ENCODE results near the gene RNF180. TPM values are rescaled to one million over a fixed set of nuclear protein-coding genes. Genes with fewer than 3 reads are reported as not detected.

The RNF180 gene
- total and polyA plus RNA-seq, 8 donors: 9.7 to 14.6 (median 12.2) TPM

DNA sequence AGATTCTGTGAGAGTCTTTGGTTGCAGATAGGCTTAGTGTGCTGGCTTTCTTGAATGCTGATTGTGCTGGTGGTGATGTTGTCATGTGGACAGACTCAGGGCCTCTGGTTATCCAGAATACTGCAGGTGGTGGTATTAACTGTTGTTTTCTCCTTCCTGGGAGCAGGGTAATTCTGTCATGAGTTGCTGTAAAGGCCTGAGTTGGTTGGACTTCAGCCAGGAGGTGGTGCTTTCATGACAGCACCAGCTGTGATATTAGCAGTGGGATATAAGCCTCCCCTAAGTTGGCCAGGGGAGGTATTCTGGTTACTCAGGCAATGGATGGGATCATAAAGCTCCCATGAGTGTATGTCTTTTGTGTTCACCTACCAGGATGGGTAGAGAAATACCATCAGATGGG is 16.4 kb upstream of the RNF180 start:
- ATAC-seq (no peak), DNase-seq (no peak)
- H3K4me1 ChIP-seq: no peaks in the 10 kb centered on the region
- no peak overlapping the region for H3K4me3 ChIP-seq
- H3K9me3 ChIP-seq: peaks cover 0 to 10% of the 10 kb centered on the region in 2 donors
- TF ChIP-seq, protein P1, sequence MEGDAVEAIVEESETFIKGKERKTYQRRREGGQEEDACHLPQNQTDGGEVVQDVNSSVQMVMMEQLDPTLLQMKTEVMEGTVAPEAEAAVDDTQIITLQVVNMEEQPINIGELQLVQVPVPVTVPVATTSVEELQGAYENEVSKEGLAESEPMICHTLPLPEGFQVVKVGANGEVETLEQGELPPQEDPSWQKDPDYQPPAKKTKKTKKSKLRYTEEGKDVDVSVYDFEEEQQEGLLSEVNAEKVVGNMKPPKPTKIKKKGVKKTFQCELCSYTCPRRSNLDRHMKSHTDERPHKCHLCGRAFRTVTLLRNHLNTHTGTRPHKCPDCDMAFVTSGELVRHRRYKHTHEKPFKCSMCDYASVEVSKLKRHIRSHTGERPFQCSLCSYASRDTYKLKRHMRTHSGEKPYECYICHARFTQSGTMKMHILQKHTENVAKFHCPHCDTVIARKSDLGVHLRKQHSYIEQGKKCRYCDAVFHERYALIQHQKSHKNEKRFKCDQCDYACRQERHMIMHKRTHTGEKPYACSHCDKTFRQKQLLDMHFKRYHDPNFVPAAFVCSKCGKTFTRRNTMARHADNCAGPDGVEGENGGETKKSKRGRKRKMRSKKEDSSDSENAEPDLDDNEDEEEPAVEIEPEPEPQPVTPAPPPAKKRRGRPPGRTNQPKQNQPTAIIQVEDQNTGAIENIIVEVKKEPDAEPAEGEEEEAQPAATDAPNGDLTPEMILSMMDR (IDR thresholded peaks at IDR 0.05): no peak
- no peaks in the 10 kb centered on the region for H3K27me3 ChIP-seq
- intact Hi-C loops (cut with DNase I): loop anchor here in 1 of 2 donors (10.0 kb wide), 1 partner anchor 456 kb away; no protein-coding TSS in a partner anchor
- no peaks in the 10 kb centered on the region for H3K36me3 ChIP-seq
- no peak overlapping the region for H3K27ac ChIP-seq

DNA sequence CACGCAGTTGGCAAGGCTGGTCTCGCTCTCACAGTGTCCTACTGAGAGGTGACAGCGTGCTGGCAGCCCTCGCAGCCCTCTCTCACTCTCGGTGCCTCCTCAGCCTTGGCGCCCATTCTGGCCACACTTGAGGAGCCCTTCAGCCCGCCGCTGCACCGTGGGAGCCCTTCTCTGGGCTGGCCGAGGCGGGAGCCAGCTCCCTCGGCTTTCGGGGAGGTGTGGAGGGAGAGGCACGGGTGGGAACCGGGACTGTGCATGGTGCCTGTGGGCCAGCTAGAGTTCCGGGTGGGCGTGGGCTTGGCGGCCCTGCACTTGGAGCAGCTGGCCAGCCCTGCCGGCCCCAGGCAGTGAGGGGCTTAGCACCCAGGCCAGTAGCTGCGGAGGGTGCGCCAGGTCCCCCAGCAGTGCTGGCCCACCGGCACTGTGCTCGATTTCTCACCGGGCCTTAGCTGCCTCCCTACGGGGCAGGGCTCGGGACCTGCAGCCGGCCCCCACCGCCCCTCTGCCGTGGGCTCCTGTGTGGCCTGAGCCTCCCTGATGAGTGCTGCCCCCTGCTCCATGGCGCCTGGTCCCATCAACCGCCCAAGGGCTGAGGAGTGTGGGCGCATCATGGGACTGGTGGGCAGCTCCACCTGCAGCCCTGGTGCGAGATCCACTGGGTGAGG is 15.7 kb upstream of the RNF180 start:
- Histone ChIP-seq H3K4me3 (no peak overlapping the region), H3K36me3 (no peaks in the 10 kb centered on the region), H3K27me3 (no peaks in the 10 kb centered on the region), H3K9me3 (peaks cover 0 to 12% of the 10 kb centered on the region in 2 donors), H3K4me1 (no peaks in the 10 kb centered on the region), H3K27ac (no peak overlapping the region)
- TF ChIP-seq, protein P1 (IDR thresholded peaks at IDR 0.05): no peak
- intact Hi-C loops (cut with DNase I): loop anchor here in 1 of 2 donors (10.0 kb wide), 1 partner anchor 455 kb away; no protein-coding TSS in a partner anchor
- ATAC-seq (no peak), DNase-seq (peak in 1 of 4 donors; percentile 57)

DNA sequence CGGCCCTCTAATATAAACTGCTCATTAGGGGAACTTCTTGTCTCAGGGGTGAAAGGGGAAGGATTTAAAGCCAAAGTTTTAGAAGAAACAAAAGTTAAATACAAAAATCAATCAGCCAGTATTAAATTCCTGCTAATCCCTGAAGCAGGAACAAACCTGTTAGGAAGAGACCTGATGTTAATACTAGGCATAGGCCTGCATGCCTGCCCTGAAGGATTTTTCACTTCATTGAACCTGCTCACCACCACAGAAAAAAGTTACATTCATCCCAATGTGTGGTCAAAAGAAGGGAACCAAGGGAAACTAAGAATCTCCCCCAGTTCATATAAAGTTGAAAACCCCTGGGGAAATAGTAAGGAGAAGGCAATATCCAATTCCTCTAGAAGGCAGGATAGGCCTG is 9.4 kb upstream of the RNF180 start:
- H3K4me1 ChIP-seq: no peaks in the 10 kb centered on the region
- TF ChIP-seq, protein P1 (IDR thresholded peaks at IDR 0.05): no peak
- no peak overlapping the region for H3K27ac ChIP-seq
- intact Hi-C loops (cut with DNase I): no loop called here
- ATAC-seq: no peak
- H3K9me3 ChIP-seq: peaks cover 0 to 12% of the 10 kb centered on the region in 2 donors
- H3K4me3 ChIP-seq: no peak overlapping the region
- no peaks in the 10 kb centered on the region for H3K36me3 ChIP-seq
- H3K27me3 ChIP-seq: no peaks in the 10 kb centered on the region
- DNase-seq: no peak

DNA sequence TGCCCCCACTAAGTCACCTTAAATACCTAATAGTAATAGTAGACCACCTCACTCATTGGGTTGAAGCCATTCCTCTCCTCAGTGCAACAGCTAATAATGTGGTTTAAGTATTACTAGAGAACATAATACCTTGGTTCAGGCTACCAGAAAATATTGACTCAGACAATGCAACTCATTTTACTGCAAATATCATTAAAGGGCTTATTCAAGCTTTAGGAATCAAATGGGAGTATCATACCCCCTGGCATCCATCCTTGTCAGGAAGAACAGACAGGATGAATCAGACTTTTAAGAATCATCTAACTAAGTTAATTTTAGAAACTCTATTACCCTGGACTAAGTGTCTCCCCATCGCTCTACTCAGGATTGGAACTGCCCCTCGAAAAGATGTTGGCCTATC is 6.8 kb upstream of the RNF180 start:
- Histone ChIP-seq H3K4me3 (no peak overlapping the region), H3K4me1 (no peaks in the 10 kb centered on the region), H3K27me3 (peaks cover 0 to 4% of the 10 kb centered on the region in 2 donors), H3K9me3 (peaks cover 0 to 4% of the 10 kb centered on the region in 2 donors), H3K36me3 (no peaks in the 10 kb centered on the region), H3K27ac (no peak overlapping the region)
- intact Hi-C loops (cut with DNase I): no loop called here
- DNase-seq (no peak), ATAC-seq (no peak)
- TF ChIP-seq, protein P1 (IDR thresholded peaks at IDR 0.05): no peak

DNA sequence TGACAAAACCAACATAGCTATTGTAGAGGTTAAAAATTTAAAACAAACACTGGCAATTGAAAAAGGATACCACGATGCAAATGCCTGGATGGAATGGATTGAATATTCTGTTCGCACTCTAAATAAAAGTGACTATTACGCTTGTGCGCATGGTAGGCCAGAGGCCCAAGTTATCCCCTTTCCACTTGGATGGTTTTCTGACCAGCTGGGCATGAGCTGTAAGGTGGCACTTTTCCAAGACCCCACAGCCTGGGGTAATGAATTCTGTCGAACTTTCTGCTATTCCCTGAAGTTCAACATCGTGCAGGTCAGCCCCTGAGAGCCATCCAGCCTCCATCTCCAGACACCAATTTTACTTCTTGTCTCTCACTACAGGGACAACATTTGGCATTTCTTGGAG is 5.4 kb upstream of the RNF180 start:
- ATAC-seq: no peak
- peaks cover 0 to 18% of the 10 kb centered on the region in 2 donors for H3K27me3 ChIP-seq
- H3K4me3 ChIP-seq: no peak overlapping the region
- H3K9me3 ChIP-seq: no peaks in the 10 kb centered on the region
- no peaks in the 10 kb centered on the region for H3K4me1 ChIP-seq
- TF ChIP-seq, protein P1 (IDR thresholded peaks at IDR 0.05): no peak
- no peaks in the 10 kb centered on the region for H3K36me3 ChIP-seq
- H3K27ac ChIP-seq: no peak overlapping the region
- intact Hi-C loops (cut with DNase I): no loop called here
- no peak for DNase-seq

Data from left lung (tissue), 10 donors.